K562 (cell line): ENCODE data around the gene C22orf31. TPM values are rescaled to one million over a fixed set of nuclear protein-coding genes. Genes with fewer than 3 reads are reported as not detected.

ENCODE experiments used
- DACH1 ChIP-seq: fragments of 450-650 bp; IDR thresholded peaks from 2 replicates; pipeline ENCODE4 v1.6.1; 2018; ENCODE audit not compliant: partially characterized antibody
- L3MBTL2 ChIP-seq: fragments of 450-650 bp; IDR thresholded peaks from 2 replicates; pipeline ENCODE4 v1.6.1; 2016; ENCODE audit warnings: mild to moderate bottlenecking, moderate library complexity
- PHF8 ChIP-seq: fragments of 200-600 bp; sonication (generic); IDR thresholded peaks from 2 replicates; pipeline ENCODE4 v1.6.1; 2012; ENCODE audit warnings: mixed run types, mild to moderate bottlenecking, inconsistent platforms, low read length, moderate library complexity, borderline replicate concordance
- RBM39 ChIP-seq: fragments of 200-400 bp; formaldehyde crosslinking; optimal IDR thresholded peaks from 2 replicates; pipeline ENCODE3; 2018; ENCODE audit warnings: low read depth, low read length
- ZC3H11A ChIP-seq: IDR thresholded peaks from 2 replicates; pipeline ENCODE4 v1.6.1; 2012; ENCODE audit warnings: low read depth, low read length, improper control_type of control experiment
- ZNF408 ChIP-seq: fragments of 250-450 bp; sonication (Bioruptor Pico); IDR thresholded peaks from 2 replicates; pipeline ENCODE4 v1.4.0; 2020; ENCODE audit warnings: low read depth, mild to moderate bottlenecking, moderate library complexity
- ZNF695 ChIP-seq: fragments of 450-650 bp; formaldehyde crosslinking; IDR thresholded peaks from 2 replicates; pipeline ENCODE4 v1.4.0; 2020; ENCODE audit warnings: mild to moderate bottlenecking, moderate library complexity
- polyA plus RNA-seq, 8 experiments: library from polyadenylated mRNA; depleted of rRNA in 4 of 8; stranded (reverse) in 5 of 8; unstranded in 3 of 8; fragments of >200 nt; fragmentation: Nextera tagmentation in 2 of 8; fragmentation: Illumina TruSeq in 1 of 8; extraction: Ambion mirVana in 2 of 8; extraction: Trizol in 1 of 8; gene quantifications; 2 replicates each; pipeline versions ENCODE4 v1.2.1 to v1.2.3, GENCODE V29; 2011 to 2014; ENCODE audit warnings: inconsistent platforms in 1 of 8, missing spikeins in 1 of 8
- total RNA-seq, 7 experiments: library from RNA; depleted of rRNA in 6 of 7; stranded (reverse); fragments of >200 nt in 6 of 7; fragmentation: Illumina TruSeq in 2 of 7; extraction: Trizol in 2 of 7; gene quantifications; 2 replicates each; pipeline versions ENCODE4 v1.2.1 to v1.2.3, GENCODE V29; 2011 to 2021; ENCODE audit warnings: low replicate concordance in 1 of 7
- TF ChIP-seq, protein P1 (sequence below): fragments of 450-650 bp; IDR thresholded peaks from 2 replicates; pipeline ENCODE4 v1.7.0; 2016; ENCODE audit warnings: borderline replicate concordance
- TF ChIP-seq, protein P2 (sequence below): IDR thresholded peaks from 2 replicates; pipeline ENCODE4 v1.6.1; 2012; ENCODE audit warnings: low read depth, low read length, improper control_type of control experiment, borderline replicate concordance
- TF ChIP-seq, protein P3 (sequence below): fragments of 250-450 bp; sonication (Bioruptor Pico); IDR thresholded peaks from 2 replicates; pipeline ENCODE4 v1.5.0; 2022; ENCODE audit warnings: mild to moderate bottlenecking

The C22orf31 gene
- total and polyA plus RNA-seq, 9 of the 15 experiments (the other 6 are each of a cell fraction or from before 2014, with no cell fraction given), result not detected

DNA sequence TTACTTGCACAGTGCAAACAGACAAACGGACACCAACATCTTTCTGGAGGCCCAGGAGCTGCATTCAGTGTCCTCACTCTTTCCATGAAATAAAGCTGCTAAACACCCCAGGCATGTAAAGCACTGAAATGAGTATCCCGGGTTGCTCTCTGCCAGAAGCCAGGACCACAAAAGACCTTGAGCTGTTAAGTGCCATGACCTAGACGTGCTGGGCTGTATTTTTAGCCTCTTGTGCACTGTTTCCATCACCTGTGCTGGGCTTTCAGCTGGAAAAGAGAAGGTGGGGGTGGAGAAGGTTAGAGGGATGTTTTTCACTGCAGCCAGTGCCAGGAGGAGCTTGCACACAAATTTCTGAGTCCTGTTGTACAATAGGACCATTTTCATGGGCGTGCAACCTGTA, 7.8 kb upstream of the C22orf31 start (continued):
- TF ChIP-seq, protein P1, sequence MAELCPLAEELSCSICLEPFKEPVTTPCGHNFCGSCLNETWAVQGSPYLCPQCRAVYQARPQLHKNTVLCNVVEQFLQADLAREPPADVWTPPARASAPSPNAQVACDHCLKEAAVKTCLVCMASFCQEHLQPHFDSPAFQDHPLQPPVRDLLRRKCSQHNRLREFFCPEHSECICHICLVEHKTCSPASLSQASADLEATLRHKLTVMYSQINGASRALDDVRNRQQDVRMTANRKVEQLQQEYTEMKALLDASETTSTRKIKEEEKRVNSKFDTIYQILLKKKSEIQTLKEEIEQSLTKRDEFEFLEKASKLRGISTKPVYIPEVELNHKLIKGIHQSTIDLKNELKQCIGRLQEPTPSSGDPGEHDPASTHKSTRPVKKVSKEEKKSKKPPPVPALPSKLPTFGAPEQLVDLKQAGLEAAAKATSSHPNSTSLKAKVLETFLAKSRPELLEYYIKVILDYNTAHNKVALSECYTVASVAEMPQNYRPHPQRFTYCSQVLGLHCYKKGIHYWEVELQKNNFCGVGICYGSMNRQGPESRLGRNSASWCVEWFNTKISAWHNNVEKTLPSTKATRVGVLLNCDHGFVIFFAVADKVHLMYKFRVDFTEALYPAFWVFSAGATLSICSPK, result no peak
- TF ChIP-seq ZNF695 (no peak), DACH1 (no peak), ZNF408 (CRISPR knock-in tag) (no peak), ZC3H11A (no peak), PHF8 (no peak), L3MBTL2 (no peak), RBM39 (no peak)
- TF ChIP-seq, protein P2, sequence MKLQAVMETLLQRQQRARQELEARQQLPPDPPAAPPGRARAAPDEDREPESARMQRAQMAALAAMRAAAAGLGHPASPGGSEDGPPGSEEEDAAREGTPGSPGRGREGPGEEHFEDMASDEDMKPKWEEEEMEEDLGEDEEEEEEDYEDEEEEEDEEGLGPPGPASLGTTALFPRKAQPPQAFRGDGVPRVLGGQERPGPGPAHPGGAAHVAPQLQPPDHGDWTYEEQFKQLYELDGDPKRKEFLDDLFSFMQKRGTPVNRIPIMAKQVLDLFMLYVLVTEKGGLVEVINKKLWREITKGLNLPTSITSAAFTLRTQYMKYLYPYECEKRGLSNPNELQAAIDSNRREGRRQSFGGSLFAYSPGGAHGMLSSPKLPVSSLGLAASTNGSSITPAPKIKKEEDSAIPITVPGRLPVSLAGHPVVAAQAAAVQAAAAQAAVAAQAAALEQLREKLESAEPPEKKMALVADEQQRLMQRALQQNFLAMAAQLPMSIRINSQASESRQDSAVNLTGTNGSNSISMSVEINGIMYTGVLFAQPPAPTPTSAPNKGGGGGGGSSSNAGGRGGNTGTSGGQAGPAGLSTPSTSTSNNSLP, result no peak
- TF ChIP-seq, protein P3, sequence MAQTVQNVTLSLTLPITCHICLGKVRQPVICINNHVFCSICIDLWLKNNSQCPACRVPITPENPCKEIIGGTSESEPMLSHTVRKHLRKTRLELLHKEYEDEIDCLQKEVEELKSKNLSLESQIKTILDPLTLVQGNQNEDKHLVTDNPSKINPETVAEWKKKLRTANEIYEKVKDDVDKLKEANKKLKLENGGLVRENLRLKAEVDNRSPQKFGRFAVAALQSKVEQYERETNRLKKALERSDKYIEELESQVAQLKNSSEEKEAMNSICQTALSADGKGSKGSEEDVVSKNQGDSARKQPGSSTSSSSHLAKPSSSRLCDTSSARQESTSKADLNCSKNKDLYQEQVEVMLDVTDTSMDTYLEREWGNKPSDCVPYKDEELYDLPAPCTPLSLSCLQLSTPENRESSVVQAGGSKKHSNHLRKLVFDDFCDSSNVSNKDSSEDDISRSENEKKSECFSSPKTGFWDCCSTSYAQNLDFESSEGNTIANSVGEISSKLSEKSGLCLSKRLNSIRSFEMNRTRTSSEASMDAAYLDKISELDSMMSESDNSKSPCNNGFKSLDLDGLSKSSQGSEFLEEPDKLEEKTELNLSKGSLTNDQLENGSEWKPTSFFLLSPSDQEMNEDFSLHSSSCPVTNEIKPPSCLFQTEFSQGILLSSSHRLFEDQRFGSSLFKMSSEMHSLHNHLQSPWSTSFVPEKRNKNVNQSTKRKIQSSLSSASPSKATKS (CRISPR knock-in tag), result no peak
